ENCODE results near the gene SEPTIN3. TPM values are rescaled to one million over a fixed set of nuclear protein-coding genes. Genes with fewer than 3 reads are reported as not detected.

The SEPTIN3 gene, protein sequence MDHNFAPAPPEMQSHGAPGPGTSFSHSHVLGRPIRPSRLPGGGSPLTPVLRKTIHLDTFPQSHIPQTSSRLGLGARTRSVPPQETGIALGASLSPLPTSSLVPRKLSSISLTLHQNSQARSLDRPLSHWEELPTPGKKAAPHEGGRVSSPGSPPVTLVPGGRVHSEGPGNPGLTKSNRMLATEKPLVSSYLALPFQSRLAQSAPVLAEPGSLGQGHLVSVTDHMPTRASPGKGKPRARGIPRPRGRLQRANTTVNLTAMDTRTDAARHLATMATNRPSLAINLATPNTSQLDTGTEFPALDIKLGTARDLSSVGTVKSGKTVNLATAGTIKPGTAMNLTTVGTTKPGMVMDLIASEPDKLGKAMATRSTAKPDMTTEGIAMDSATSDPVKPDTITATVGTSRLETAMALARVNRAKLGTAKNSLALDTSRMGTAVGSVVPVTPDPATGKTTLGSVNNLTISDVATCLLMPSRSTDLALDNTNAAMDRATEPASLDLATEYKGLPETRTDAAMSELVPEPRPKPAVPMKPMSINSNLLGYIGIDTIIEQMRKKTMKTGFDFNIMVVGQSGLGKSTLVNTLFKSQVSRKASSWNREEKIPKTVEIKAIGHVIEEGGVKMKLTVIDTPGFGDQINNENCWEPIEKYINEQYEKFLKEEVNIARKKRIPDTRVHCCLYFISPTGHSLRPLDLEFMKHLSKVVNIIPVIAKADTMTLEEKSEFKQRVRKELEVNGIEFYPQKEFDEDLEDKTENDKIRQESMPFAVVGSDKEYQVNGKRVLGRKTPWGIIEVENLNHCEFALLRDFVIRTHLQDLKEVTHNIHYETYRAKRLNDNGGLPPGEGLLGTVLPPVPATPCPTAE
- total RNA-seq (0.89 TPM), polyA plus RNA-seq (ENCODE audit: insufficient read depth in 1 of 8, insufficient read length in 8 of 8, low replicate concordance in 1 of 8) (1 to 10 TPM in 4 of 8 donors, under 1 TPM in 4; 0.67 to 2.0 (median 0.90) TPM)
- long read RNA-seq, donor 1, result 0 reads
- long read RNA-seq, donor 2, result 0 reads
- long read RNA-seq, donor 3, result 0 reads
- long read RNA-seq, donor 4, result 0 reads
- long read RNA-seq, donor 5, full-length matches to known transcripts, result 1 of 1 reads
- long read RNA-seq, donor 5, partial matches to known transcripts, result 0 of 1 reads
- long read RNA-seq, donor 5, other reads (novel, unspliced or antisense), result 0 of 1 reads
- long read RNA-seq, donor 6, result 0 reads
- long read RNA-seq, donor 7, result 0 reads
- long read RNA-seq, donor 8, result 0 reads
- long read RNA-seq, donor 9, result 0 reads
- long read RNA-seq, donor 10, full-length matches to known transcripts, result 1 of 1 reads
- long read RNA-seq, donor 10, partial matches to known transcripts, result 0 of 1 reads
- long read RNA-seq, donor 10, other reads (novel, unspliced or antisense), result 0 of 1 reads
- long read RNA-seq, donor 11, result 0 reads

DNA sequence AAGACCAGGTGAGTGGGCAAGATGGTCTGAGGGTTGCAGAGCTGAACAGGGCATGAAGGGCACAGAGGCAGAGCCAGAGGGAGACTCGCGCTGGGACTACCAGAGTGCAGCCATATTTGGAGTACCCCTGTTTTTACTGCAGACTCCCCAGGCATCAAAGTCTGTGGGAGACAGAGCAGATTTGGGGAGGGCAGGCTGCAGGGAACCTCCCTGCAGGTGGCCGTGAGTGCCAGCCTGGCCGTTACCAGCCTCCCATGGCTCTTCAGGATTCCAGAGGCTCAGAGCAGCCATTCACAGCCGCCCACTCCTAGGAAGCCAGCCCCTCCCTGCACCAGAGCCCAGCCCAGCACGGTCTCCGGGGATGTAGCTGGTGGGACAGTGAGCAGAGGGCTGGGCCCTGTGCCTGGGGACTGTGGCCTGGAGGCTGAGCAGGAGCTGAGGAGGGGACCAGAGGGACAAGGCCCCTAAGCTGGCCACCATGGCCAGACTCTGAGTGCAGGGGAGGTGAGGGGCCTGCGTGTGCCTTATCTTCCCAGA is at the start of gene SEPTIN3:
Gene SEPTIN3, plus strand, starts transcription at position 334 of the 537 bp plus-strand sequence. CDS start 2,050 bp downstream, outside the sequence.
- H3K4me3 ChIP-seq (ENCODE audit: low read length), result no peak within 1 kb of the TSS
- DNase-seq, result no peak
- no peak within 1 kb of the TSS for H3K27ac ChIP-seq (ENCODE audit: low read length)
- H3K36me3 ChIP-seq (ENCODE audit: control insufficient read depth, insufficient read depth, low read length), result no peaks in the 10 kb centered on the region
- peaks cover 16% of the 10 kb centered on the region for H3K27me3 ChIP-seq (ENCODE audit: control insufficient read depth, insufficient read depth, low read length)
- H3K9me3 ChIP-seq (replicated peaks; ENCODE audit: control insufficient read depth, low read depth, low read length), result no peaks in the 10 kb centered on the region
- no peaks in the 10 kb centered on the region for H3K4me1 ChIP-seq (ENCODE audit: control insufficient read depth, insufficient read depth, low read length)
- WGBS (ENCODE audit: insufficient coverage), result 46% methylated on average over 5 of the region's 8 CpGs

DNA sequence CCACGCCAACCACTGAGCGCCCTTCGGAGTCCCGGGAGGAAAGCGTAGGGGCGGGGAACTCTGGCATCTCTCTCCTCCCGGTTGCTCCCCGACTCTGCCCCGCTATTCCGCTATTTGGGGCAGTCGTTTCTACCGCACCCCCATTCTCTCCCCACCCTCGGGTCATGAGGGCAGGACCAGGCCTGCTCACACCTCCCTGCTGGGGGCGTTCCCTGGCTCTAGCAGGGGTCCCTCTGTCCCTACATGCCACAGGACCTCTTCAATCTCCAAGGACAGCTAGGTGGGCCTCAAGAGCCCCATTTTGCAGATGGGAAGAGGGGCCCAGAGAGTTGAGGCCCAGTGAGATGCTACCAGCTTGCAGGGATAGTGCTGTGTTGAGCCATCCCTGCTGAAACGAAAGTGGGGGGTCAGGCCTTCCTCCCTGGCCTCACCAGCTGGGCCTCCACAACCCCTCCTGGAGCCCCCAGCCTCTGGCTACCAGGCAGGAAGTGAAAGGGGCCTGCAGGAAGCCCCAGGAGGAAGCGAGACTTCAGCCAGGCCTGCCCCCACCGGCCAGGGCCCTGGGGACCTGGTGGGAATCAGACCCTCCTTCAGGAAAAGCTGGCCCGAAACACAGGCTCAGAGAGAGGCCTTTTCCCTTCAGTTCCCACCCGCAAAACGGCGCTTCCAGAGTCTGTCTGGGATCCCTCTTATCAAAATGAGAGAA is 48.8 kb upstream of the SEPTIN3 start:
- H3K36me3 ChIP-seq (ENCODE audit: control insufficient read depth, insufficient read depth, low read length), result no peaks in the 10 kb centered on the region
- 20% methylated on average over 15 of the region's 21 CpGs for WGBS (ENCODE audit: insufficient coverage)
- peak; percentile 58 for DNase-seq
- no peak overlapping the region for H3K27ac ChIP-seq (ENCODE audit: low read length)
- H3K4me1 ChIP-seq (ENCODE audit: control insufficient read depth, insufficient read depth, low read length), result peaks cover 34% of the 10 kb centered on the region
- H3K27me3 ChIP-seq (ENCODE audit: control insufficient read depth, insufficient read depth, low read length), result peaks cover 69% of the 10 kb centered on the region
- peak overlapping the region; percentile 38 for H3K4me3 ChIP-seq (ENCODE audit: low read length)
- H3K9me3 ChIP-seq (replicated peaks; ENCODE audit: control insufficient read depth, low read depth, low read length), result no peaks in the 10 kb centered on the region

DNA sequence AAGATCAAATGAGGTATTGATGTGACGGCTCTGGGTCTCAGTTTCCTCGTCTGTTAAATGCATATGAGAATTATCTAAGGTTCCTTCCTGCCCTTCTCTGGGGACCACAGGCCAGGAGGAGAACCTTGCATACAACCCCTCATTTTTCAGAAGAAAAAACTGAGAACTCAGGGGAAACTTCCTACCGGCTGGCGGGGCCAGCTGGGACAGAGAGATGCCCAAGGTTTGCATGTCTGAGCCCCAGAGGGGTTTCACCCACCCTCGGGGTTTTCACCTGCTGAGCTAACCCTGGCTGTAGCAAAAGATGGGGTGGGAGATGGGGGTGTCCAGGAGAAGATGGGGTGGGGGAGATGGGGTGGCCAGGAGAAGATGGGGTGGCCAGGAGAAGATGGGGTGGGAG is 46.9 kb upstream of the SEPTIN3 start:
- Histone ChIP-seq H3K4me3 (ENCODE audit: low read length) (no peak overlapping the region), H3K27ac (ENCODE audit: low read length) (no peak overlapping the region), H3K36me3 (ENCODE audit: control insufficient read depth, insufficient read depth, low read length) (no peaks in the 10 kb centered on the region), H3K4me1 (ENCODE audit: control insufficient read depth, insufficient read depth, low read length) (peaks cover 34% of the 10 kb centered on the region), H3K27me3 (ENCODE audit: control insufficient read depth, insufficient read depth, low read length) (peaks cover 67% of the 10 kb centered on the region), H3K9me3 (replicated peaks; ENCODE audit: control insufficient read depth, low read depth, low read length) (no peaks in the 10 kb centered on the region)
- WGBS (ENCODE audit: insufficient coverage), result 82% methylated on average over 3 of the region's 5 CpGs
- no peak for DNase-seq

DNA sequence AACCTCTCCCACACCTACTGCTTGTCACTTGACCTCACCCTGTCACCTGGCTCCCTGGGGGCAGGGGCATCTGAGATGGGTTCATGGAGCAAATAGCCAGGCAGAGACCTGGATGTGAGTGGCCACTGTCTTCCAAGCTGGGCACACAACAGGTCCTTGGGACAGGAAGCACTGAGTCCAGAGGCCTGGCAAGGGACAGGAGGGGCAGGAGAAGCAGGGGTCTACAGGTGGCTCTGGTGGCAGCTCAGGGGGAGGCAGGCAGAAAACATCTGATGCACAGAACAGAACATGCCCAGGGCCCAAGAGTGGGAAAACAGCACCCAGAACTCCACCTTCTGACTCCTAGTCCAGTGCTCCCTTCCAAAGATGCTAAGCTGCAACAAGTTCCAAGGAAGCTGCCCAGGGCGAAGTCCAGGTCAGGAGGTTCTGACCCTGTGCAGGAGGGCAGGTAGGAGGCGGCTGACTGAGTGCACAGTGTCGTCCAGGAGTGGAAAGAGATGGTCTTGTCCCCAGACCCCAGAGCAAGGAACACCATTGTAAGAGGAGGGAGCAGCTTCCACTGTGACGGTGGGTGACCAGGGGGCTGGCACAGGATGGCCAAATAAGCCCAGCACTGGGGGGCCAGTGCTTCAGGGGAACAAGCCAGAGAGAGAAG is 46.2 kb upstream of the SEPTIN3 start:
- no peak for DNase-seq
- H3K27me3 ChIP-seq (ENCODE audit: control insufficient read depth, insufficient read depth, low read length), result peaks cover 66% of the 10 kb centered on the region

DNA sequence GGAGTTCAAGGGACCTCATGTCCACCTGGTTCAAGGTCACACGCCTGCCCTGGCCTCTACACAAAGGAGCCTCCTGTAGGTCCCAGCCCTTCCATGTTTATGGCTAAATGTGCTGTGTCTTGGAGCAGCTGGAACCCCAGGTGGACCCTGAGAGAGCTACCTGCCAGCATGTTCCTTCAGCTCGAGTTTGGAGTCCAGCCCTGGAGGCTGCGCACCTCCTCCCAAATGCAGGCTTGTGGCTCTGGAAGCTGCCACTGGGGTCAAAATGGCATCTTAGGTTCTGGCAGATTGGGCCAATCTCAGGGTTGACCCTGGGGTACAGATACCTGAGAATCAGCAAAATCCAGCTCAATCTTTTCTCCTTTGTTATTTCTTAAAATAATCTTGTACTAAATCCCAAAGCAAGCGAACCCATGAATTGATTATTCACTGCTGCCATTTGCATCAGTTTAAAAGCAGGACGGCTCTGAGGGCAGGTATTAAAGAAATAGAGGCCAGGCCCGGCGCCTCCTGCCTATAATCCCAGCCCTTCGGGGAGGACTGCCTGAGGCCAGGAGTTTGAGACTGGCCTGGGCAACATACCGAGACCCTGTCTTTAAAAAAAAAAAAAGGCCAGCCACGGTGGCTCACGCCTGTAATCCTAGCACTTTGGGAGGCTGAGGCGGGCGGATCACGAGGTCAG is 45.5 kb upstream of the SEPTIN3 start:
- DNase-seq, result no peak
- WGBS (ENCODE audit: insufficient coverage), result 83% methylated on average over 12 of the region's 14 CpGs
- Histone ChIP-seq H3K4me3 (ENCODE audit: low read length) (no peak overlapping the region), H3K4me1 (ENCODE audit: control insufficient read depth, insufficient read depth, low read length) (peaks cover 26% of the 10 kb centered on the region), H3K27ac (ENCODE audit: low read length) (no peak overlapping the region), H3K9me3 (replicated peaks; ENCODE audit: control insufficient read depth, low read depth, low read length) (no peaks in the 10 kb centered on the region), H3K27me3 (ENCODE audit: control insufficient read depth, insufficient read depth, low read length) (peaks cover 66% of the 10 kb centered on the region), H3K36me3 (ENCODE audit: control insufficient read depth, insufficient read depth, low read length) (no peaks in the 10 kb centered on the region)

More for the DNA sequence above, 46.2 kb upstream of the SEPTIN3 start:
- Histone ChIP-seq H3K27ac (ENCODE audit: low read length) (no peak overlapping the region), H3K9me3 (replicated peaks; ENCODE audit: control insufficient read depth, low read depth, low read length) (no peaks in the 10 kb centered on the region), H3K4me3 (ENCODE audit: low read length) (no peak overlapping the region), H3K4me1 (ENCODE audit: control insufficient read depth, insufficient read depth, low read length) (peaks cover 27% of the 10 kb centered on the region), H3K36me3 (ENCODE audit: control insufficient read depth, insufficient read depth, low read length) (no peaks in the 10 kb centered on the region)
- WGBS (ENCODE audit: insufficient coverage), result 77% methylated on average over 4 of the region's 4 CpGs

DNA sequence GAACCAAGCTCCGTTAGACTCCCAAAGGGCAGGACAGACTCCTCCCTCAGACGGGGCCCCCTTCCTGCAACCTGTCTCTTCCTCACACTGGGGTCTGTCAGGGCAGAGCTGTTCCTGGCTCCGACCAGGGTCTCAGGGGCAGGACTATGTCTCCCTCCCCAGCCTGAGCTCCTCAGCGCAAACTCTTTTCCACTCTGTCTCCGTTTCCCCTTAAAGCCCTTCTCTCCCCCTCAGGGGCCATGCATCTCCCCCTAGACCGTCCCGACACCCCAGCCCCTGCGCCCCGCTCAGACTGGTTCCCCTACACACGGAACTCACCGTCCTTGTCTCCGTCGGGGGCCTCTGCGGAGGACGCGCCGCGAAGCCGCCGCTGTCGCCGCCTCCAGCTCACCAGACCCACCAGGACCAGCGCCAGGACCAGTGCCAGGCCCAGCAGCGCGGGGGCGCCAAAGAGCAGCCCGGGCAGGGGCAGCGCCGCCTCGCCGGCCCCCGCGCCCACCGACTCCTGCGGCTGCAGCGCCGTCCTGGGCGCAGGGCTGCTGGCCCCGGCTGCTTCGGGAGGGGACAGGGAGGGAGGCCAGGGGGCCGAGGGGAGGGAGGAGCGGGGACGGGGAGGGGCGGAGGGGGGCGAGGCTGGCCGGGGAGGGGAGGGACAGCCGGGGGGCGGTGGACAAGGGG is 43.3 kb upstream of the SEPTIN3 start:
- no peak overlapping the region for H3K27ac ChIP-seq (ENCODE audit: low read length)
- H3K4me1 ChIP-seq (ENCODE audit: control insufficient read depth, insufficient read depth, low read length), result peaks cover 15% of the 10 kb centered on the region
- H3K9me3 ChIP-seq (replicated peaks; ENCODE audit: control insufficient read depth, low read depth, low read length), result no peaks in the 10 kb centered on the region
- no peaks in the 10 kb centered on the region for H3K36me3 ChIP-seq (ENCODE audit: control insufficient read depth, insufficient read depth, low read length)
- WGBS (ENCODE audit: insufficient coverage), result 2% methylated on average over 34 of the region's 48 CpGs
- peak; percentile 63 for DNase-seq
- H3K4me3 ChIP-seq (ENCODE audit: low read length), result peak overlapping the region; percentile 15
- H3K27me3 ChIP-seq (ENCODE audit: control insufficient read depth, insufficient read depth, low read length), result peaks cover 44% of the 10 kb centered on the region

DNA sequence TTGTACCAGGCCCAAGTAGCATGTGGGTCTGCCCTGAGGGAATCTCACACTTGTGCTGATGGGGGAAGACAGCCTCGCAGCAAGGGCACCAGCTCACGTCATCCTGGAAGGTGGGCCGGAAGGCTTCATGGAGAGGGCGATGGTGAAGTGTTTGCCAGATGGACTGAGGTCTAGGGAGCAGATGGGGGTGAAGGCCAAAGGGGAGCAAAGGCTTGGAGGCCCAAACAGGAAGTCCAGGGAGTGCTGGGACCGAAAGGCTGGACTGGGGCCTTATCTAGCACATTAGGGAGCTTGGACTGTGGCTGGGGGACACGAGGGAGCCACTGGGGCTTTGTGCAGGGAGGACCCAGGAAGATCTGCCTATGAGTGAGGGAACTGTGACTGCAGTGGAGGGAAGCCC is 41.4 kb upstream of the SEPTIN3 start:
- H3K9me3 ChIP-seq (replicated peaks; ENCODE audit: control insufficient read depth, low read depth, low read length), result no peaks in the 10 kb centered on the region
- WGBS (ENCODE audit: insufficient coverage), result 42% methylated on average over 6 of the region's 6 CpGs
- DNase-seq, result no peak
- peaks cover 15% of the 10 kb centered on the region for H3K4me1 ChIP-seq (ENCODE audit: control insufficient read depth, insufficient read depth, low read length)
- no peak overlapping the region for H3K4me3 ChIP-seq (ENCODE audit: low read length)
- H3K27ac ChIP-seq (ENCODE audit: low read length), result no peak overlapping the region
- peaks cover 42% of the 10 kb centered on the region for H3K27me3 ChIP-seq (ENCODE audit: control insufficient read depth, insufficient read depth, low read length)
- no peaks in the 10 kb centered on the region for H3K36me3 ChIP-seq (ENCODE audit: control insufficient read depth, insufficient read depth, low read length)

Data from muscle of leg (tissue), 16 donors.